D721Med (cell line): ENCODE data around the gene EMP2.
"Not testable (repeated sequence)": the region's sequence is repeated elsewhere in the genome, so short reads cannot be mapped to it uniquely, and the experiment has no call there.

Source experiments
- DNase-seq: peaks from one replicate; pipeline ENCODE4 v3.0.0; 2011; ENCODE audit warnings: low spot score; ENCODE audit not compliant: insufficient read length
- FAIRE-seq: peaks from 2 replicates; lab custom pipeline; 2011; peaks lifted over from hg19 to GRCh38; lab: Jason Lieb, UNC
- TF ChIP-seq, protein P1 (sequence below): IDR thresholded peaks from 2 replicates; pipeline ENCODE4 v1.5.1; 2012; ENCODE audit warnings: mild to moderate bottlenecking, control low read depth; ENCODE audit not compliant: insufficient read depth; ENCODE audit errors: missing control alignments

The EMP2 gene

DNA sequence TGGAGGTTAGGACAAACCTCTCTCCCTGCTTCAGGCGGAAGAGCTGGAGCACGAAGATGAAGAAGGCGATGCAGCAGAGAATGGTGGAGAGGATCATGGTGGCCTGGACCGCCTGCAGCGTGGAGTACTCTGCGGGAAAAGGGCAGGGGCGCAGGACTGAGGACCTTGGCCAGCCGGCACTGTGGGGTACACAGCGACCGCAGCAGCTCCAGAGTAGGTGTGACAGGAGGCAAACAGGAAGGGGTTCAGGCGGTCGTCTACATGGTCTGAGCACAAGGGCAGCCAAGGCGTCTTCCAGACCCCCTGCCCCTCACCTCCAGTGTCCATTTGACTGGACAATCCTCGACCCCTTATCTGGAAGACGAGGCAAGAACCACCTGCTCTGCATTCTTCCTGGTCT is 42.5 kb downstream of the EMP2 start:
- DNase-seq (no peak), FAIRE-seq (no peak)
- TF ChIP-seq, protein P1, sequence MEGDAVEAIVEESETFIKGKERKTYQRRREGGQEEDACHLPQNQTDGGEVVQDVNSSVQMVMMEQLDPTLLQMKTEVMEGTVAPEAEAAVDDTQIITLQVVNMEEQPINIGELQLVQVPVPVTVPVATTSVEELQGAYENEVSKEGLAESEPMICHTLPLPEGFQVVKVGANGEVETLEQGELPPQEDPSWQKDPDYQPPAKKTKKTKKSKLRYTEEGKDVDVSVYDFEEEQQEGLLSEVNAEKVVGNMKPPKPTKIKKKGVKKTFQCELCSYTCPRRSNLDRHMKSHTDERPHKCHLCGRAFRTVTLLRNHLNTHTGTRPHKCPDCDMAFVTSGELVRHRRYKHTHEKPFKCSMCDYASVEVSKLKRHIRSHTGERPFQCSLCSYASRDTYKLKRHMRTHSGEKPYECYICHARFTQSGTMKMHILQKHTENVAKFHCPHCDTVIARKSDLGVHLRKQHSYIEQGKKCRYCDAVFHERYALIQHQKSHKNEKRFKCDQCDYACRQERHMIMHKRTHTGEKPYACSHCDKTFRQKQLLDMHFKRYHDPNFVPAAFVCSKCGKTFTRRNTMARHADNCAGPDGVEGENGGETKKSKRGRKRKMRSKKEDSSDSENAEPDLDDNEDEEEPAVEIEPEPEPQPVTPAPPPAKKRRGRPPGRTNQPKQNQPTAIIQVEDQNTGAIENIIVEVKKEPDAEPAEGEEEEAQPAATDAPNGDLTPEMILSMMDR: no peak

- DNase-seq (no peak), FAIRE-seq (no peak)
- TF ChIP-seq, protein P1: no peak
Observed at GRCh38 chr16:10536814-10537389, 43.5 kb downstream of the EMP2 start.

DNA sequence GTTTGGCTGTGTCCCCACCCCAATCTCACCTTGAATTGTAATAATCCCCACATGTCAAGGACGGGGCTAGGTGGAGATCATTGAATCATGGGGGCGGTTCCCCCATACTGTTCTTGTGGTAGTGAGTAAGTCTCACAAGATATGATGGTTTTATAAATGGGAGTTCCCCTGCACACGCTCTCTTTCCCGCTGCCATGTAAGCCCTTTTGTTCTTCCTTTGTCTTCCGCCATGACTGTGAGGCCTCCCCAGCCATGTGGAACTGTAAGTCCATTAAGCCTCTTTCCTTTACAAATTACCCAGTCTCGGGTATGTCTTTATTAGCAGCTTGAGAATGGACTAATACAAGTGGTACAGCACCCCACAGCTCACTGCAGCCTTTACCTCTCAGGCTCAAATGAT is 44.1 kb downstream of the EMP2 start:
- FAIRE-seq, DNase-seq: not testable (repeated sequence)

DNA sequence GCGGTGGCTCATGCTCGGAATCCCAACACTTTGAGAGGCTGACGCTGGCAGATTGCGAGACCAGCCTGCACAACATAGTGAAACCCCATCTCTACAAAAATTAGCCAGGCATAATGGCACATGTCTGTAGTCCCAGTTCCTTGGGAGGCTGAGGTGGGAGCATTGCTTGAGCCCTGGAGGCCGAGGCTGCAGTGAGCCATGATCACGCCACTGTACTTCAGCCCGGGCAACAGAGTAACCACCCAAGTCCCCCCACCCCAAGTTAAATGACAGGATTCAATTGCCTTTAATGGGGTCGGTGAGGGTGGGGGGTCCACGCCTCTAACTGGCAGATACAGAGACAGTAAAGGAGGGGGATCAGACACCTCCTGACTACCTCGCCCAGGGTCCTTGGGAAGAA is 44.9 kb downstream of the EMP2 start:
- FAIRE-seq (no peak), DNase-seq (no peak)
- TF ChIP-seq, protein P1: no peak

DNA sequence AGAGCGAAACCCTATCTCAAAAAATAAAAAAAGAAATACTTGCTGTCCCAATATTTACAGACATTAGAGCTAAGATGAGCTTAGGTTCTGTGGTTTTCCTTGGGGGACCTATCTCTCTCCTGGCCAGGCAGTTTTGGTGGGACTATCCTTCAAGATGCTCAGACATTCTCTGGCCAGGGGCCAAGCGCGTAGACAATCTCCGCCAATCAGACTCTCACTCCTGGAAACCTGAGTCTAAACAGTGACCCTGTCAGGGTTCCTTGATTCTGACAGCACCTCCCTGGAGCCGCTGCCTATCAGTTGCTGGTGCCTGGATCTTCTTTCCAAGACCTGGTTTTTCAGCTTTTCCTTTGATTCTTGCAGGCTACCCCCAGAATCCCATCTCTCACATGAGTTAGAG is 45.6 kb downstream of the EMP2 start:
- TF ChIP-seq, protein P1: no peak
- DNase-seq: no peak
- no peak for FAIRE-seq

DNA sequence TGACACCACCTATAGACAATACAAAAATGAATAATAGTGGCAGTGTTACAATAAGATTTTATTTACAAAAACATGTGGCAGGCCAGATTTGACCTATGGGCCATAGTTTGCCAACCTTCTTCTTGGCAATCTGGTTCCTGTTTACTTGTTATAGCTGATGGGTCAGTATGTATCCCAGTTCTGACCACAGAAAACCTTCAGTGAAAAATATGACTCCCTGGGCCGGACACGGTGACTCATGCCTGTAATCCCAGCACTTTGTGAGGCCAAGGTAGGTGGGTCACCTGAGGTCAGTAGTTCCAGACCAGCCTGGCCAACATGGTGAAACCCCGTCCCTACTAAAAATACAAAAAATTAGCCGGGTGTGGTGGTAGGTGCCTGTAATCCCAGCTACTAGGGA is 46.8 kb downstream of the EMP2 start:
- DNase-seq, FAIRE-seq: not testable (repeated sequence)

DNA sequence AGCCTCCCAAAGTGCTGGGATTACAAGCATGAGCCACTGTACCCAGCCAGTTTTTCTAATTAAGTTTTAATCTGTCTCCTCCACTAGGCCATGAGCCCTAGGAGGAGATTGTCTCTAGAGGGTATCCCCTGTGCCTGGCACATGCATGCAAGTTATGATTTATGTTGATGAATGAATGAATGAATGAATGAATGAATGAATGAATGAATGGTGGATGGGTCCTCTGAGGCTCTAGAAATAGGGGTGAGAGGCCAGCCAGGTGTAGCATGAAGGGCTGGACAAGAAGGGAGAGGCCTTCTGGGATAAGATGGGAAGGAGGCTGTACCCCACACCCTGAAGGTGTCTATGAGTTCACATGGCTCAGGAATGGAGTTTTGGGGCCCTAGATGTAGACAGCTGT is 48.8 kb downstream of the EMP2 start:
- FAIRE-seq (no peak), DNase-seq (no peak)
- TF ChIP-seq, protein P1: no peak

DNA sequence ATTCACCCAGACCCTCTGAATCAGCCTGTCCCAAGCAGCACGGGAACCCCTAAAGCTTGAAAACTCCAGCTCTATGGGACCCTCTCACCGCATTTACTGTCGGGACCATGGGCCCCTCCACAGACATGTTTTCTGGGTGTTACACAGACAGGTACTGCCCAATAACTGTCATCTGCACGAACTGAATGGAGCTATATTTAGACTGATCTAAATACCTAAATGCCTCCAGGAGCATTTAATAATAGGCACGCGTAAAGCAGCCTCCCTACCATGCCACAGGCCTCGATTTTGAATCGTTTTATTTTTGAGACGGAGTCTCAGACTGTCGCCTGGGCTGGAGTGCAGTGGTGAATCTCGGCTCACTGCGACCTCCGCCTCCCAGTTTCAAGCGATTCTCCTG is 49.7 kb downstream of the EMP2 start:
- FAIRE-seq: no peak

More for the DNA sequence above, 49.7 kb downstream of the EMP2 start:
- DNase-seq: no peak
- TF ChIP-seq, protein P1: no peak
